Endometrial microvascular endothelial cells (primary cell): ENCODE measurements around the gene PNP. TPM values are rescaled to one million over a fixed set of nuclear protein-coding genes. Genes with fewer than 3 reads are reported as not detected.
"Not testable (repeated sequence)": the region's sequence is repeated elsewhere in the genome, so short reads cannot be mapped to it uniquely, and the experiment has no call there.

Experiments used
- in situ Hi-C: cut with HindIII; loops from 2 replicates; pipeline ENCODE4 v1.10.0; 2017; ENCODE audit warnings: low sequenced_read_pairs, low pct_unique_long_range_greater_than_20kb; ENCODE audit errors: inconsistent ontology term
- total RNA-seq: library from RNA; depleted of rRNA; stranded (reverse); fragments of >200 nt; gene quantifications from one replicate; pipeline ENCODE4 v1.2.3, GENCODE V29; 2015; ENCODE audit errors: inconsistent ontology term

PNP gene
- 284 TPM for total RNA-seq

- in situ Hi-C loops: no loop called here
These were observed at the start of gene PNP for GRCh38 chr14:20469242-20469889. PNP (plus strand) TSS chr14:20469406; CDS start chr14:20469525, 119 bp downstream.

GRCh38 chr14:20419419-20419818 is 49.8 kb upstream of the PNP start:
- in situ Hi-C loops: no loop called here

GRCh38 chr14:20421267-20421666 is 47.9 kb upstream of the PNP start:
- in situ Hi-C loops: no loop called here

GRCh38 chr14:20422886-20423285 is 46.3 kb upstream of the PNP start:
- in situ Hi-C loops: no loop called here

- in situ Hi-C loops: no loop called here
These were observed 44.4 kb upstream of the PNP start for GRCh38 chr14:20424851-20425250.

GRCh38 chr14:20427231-20428009 is 41.8 kb upstream of the PNP start:
- in situ Hi-C loops: no loop called here

GRCh38 chr14:20428010-20428365 is 41.2 kb upstream of the PNP start:
- in situ Hi-C loops: no loop called here

- in situ Hi-C loops: no loop called here
These were observed 40.4 kb upstream of the PNP start for GRCh38 chr14:20428802-20429201.

GRCh38 chr14:20429801-20430669 is 39.2 kb upstream of the PNP start:
- in situ Hi-C loops: no loop called here

GRCh38 chr14:20434701-20435581 is 34.3 kb upstream of the PNP start:
- in situ Hi-C loops: no loop called here

GRCh38 chr14:20435582-20436362 is 33.4 kb upstream of the PNP start, which contains the start of gene KLHL33:
KLHL33 (minus strand) TSS chr14:20436166; CDS start chr14:20435811, 355 bp downstream.
- in situ Hi-C loops: no loop called here

GRCh38 chr14:20436363-20436755 is 32.8 kb upstream of the PNP start:
- in situ Hi-C loops: no loop called here

GRCh38 chr14:20438664-20439063 is 30.5 kb upstream of the PNP start:
- in situ Hi-C loops: no loop called here

- in situ Hi-C loops: no loop called here
These were observed 28.7 kb upstream of the PNP start for GRCh38 chr14:20440465-20440864.

- in situ Hi-C loops: no loop called here
These were observed 28.3 kb upstream of the PNP start for GRCh38 chr14:20440882-20441281.

- in situ Hi-C loops: no loop called here
These were observed 27.7 kb upstream of the PNP start for GRCh38 chr14:20441461-20441860.

GRCh38 chr14:20443650-20444049 is 25.6 kb upstream of the PNP start:
- in situ Hi-C loops: not testable (repeated sequence)

- in situ Hi-C loops: no loop called here
These were observed 22.3 kb upstream of the PNP start for GRCh38 chr14:20446889-20447288.
